HCT116 (cell line): Measurements from ENCODE around the gene FNDC3A. TPM values are rescaled to one million over a fixed set of nuclear protein-coding genes. Genes with fewer than 3 reads are reported as not detected.

Source experiments
- ATAC-seq: fragments of 200-7000 bp; cut with Tn5 transposase; 2 replicates; pipeline ENCODE4 v1.9.1; 2020; ENCODE audit warnings: mild to moderate bottlenecking, moderate library complexity
- BruUV-seq: library from RNA; stranded (reverse); fragments of 400-500 nt; replicated peaks from 2 replicates; lab custom pipeline; 2021; lab: Mats Ljungman, UMichigan
- CTCF ChIA-PET: fragments of 300-600 bp; sonication (Branson Sonifier 250); formaldehyde crosslinking; loops from one replicate; lab custom pipeline; 2021; ENCODE audit warnings: antibody characterized with exemption; lab: Charles Lee
- POLR2A ChIA-PET: fragments of 300-600, 350-600 bp; sonication (Branson Sonifier 250); formaldehyde crosslinking; loops from one replicate; lab custom pipeline; 2021; ENCODE audit warnings: antibody characterized with exemption; lab: Charles Lee
- RAD21 ChIA-PET, 2 experiments: fragments of 300-600 bp; sonication (Branson Sonifier 250); formaldehyde crosslinking; loops; one replicate each; lab custom pipeline; 2023; ENCODE audit warnings: low total read pairs in 2 of 2; ENCODE audit not compliant: uncharacterized antibody in 2 of 2, unreplicated experiment in 2 of 2, low non-redundant PET in 1 of 2; lab: Charles Lee
- DNase-seq: peaks from one replicate; pipeline ENCODE4 v3.0.0-alpha.2; 2010; ENCODE audit warnings: low read depth, low spot score
- H2AFZ ChIP-seq: fragments of 200-600 bp; shearing (Covaris generic), sonication (generic); 2 replicates; pipeline ENCODE4 v1.6.1; 2017; ENCODE audit warnings: low read depth, mixed run types, mixed read lengths, antibody characterized with exemption, low read length; ENCODE audit not compliant: poor library complexity, severe bottlenecking
- H3K27ac ChIP-seq: 2 replicates; pipeline ENCODE4 v1.5.1; 2012; ENCODE audit warnings: low read depth, low read length
- H3K27me3 ChIP-seq: fragments of 200-600 bp; sonication (generic); 2 replicates; pipeline ENCODE4 v1.6.1; 2016; ENCODE audit warnings: mixed run types, low read length, mixed read lengths; ENCODE audit not compliant: insufficient read depth
- H3K36me3 ChIP-seq, 2 experiments: fragments of 200-500 bp in 1 of 2; fragments of 200-600 bp in 1 of 2; sonication (Bioruptor generic) in 1 of 2; sonication (generic) in 1 of 2; 2 replicates each; pipeline versions ENCODE4 v1.5.1 to v1.6.1; 2014 to 2016; ENCODE audit warnings: low read length in 2 of 2, inconsistent platforms in 1 of 2, mixed read lengths in 1 of 2, mixed run types in 1 of 2; ENCODE audit not compliant: insufficient read depth in 2 of 2, control insufficient read depth in 1 of 2
- H3K4me1 ChIP-seq, 2 experiments: fragments of 200-600 bp in 1 of 2; sonication (generic) in 1 of 2; 2 replicates each; pipeline versions ENCODE4 v1.5.1 to v1.6.1; 2012 to 2017; ENCODE audit warnings: low read length in 2 of 2, inconsistent platforms in 1 of 2, mild to moderate bottlenecking in 1 of 2, mixed read lengths in 1 of 2, mixed run types in 1 of 2, moderate library complexity in 1 of 2; ENCODE audit not compliant: insufficient read depth in 2 of 2, control insufficient read depth in 1 of 2
- H3K4me2 ChIP-seq: fragments of 200-600 bp; sonication (generic); 2 replicates; pipeline ENCODE4 v1.6.1; 2017; ENCODE audit warnings: mixed run types, low read length, mixed read lengths
- H3K4me3 ChIP-seq, 2 experiments: fragments of 200-600 bp in 1 of 2; sonication (generic) in 1 of 2; replicated peaks in 1 of 2; 2 replicates each; pipeline ENCODE4 v1.5.1; 2011 to 2016; ENCODE audit warnings: low read length in 2 of 2, control low read depth in 1 of 2, low read depth in 1 of 2, mild to moderate bottlenecking in 1 of 2, mixed read lengths in 1 of 2, mixed run types in 1 of 2
- H3K79me2 ChIP-seq: fragments of 200-600 bp; sonication (generic); 2 replicates; pipeline ENCODE4 v1.6.1; 2017; ENCODE audit warnings: mild to moderate bottlenecking, mixed run types, low read length, moderate library complexity, mixed read lengths; ENCODE audit not compliant: insufficient read depth
- H3K9ac ChIP-seq: fragments of 200-600 bp; sonication (generic); 2 replicates; pipeline ENCODE4 v1.6.1; 2016; ENCODE audit warnings: low read length, mixed read lengths
- H3K9me2 ChIP-seq: fragments of 200-600 bp; sonication (generic), shearing (Covaris generic); 2 replicates; pipeline ENCODE4 v1.6.1; 2017; ENCODE audit warnings: mixed run types, mild to moderate bottlenecking, moderate library complexity; ENCODE audit not compliant: insufficient read depth
- H3K9me3 ChIP-seq, 2 experiments: fragments of 200-500 bp in 1 of 2; fragments of 200-600 bp in 1 of 2; sonication (Bioruptor generic) in 1 of 2; sonication (generic) in 1 of 2; 2 replicates each; pipeline ENCODE4 v1.6.1; 2014 to 2017; ENCODE audit warnings: low read length in 2 of 2, mixed read lengths in 2 of 2, inconsistent platforms in 1 of 2, low read depth in 1 of 2, mild to moderate bottlenecking in 1 of 2, mixed run types in 1 of 2, moderate library complexity in 1 of 2; ENCODE audit not compliant: control insufficient read depth in 1 of 2, insufficient read depth in 1 of 2
- H4K20me1 ChIP-seq: fragments of 200-600 bp; sonication (generic), shearing (Covaris generic); 2 replicates; pipeline ENCODE4 v1.6.1; 2017; ENCODE audit warnings: mixed run types, mild to moderate bottlenecking, moderate library complexity; ENCODE audit not compliant: insufficient read depth
- CEBPB ChIP-seq: IDR thresholded peaks from 2 replicates; pipeline ENCODE4 v1.6.1; 2012; ENCODE audit warnings: low read depth
- RAD21 ChIP-seq: IDR thresholded peaks from 2 replicates; pipeline ENCODE4 v1.6.1; 2012; ENCODE audit warnings: low read depth, mild to moderate bottlenecking
- ZFX ChIP-seq: fragments of 450-650 bp; IDR thresholded peaks from 2 replicates; pipeline ENCODE4 v1.6.1; 2017
- ZNF274 ChIP-seq: fragments of 200-500 bp; sonication (Bioruptor generic); IDR thresholded peaks from 2 replicates; pipeline ENCODE4 v1.6.1; 2014; ENCODE audit warnings: mild to moderate bottlenecking, low read depth, low read length, inconsistent platforms
- intact Hi-C: fragments of 100-400 bp; cut with micrococcal nuclease; formaldehyde crosslinking; loops from 2 replicates; pipeline ENCODE4 v1.10.0; 2022
- total RNA-seq: library from RNA; stranded (reverse); gene quantifications from one replicate; pipeline ENCODE4 v1.2.1, GENCODE V29; 2021; ENCODE audit not compliant: unreplicated experiment
- TF ChIP-seq, protein P1 (sequence below): IDR thresholded peaks from 2 replicates; pipeline ENCODE4 v1.6.1; 2012; ENCODE audit warnings: low read depth
- TF ChIP-seq, protein P2 (sequence below): IDR thresholded peaks from 2 replicates; pipeline ENCODE4 v1.6.1; 2012
- TF ChIP-seq, protein P3 (sequence below), 3 experiments: fragments of 200-600 bp in 1 of 3; sonication (generic) in 1 of 3; IDR thresholded peaks in 2 of 3; conservative IDR thresholded peaks in 1 of 3; 2 replicates each; pipeline ENCODE4 v1.5.1; 2012 to 2017; ENCODE audit warnings: low read depth in 2 of 3, low read length in 2 of 3, antibody characterized with exemption in 1 of 3, borderline replicate concordance in 1 of 3, control low read depth in 1 of 3, mild to moderate bottlenecking in 1 of 3, mixed read lengths in 1 of 3, mixed run types in 1 of 3, moderate library complexity in 1 of 3; ENCODE audit not compliant: insufficient read depth in 1 of 3

The FNDC3A gene
- total RNA-seq, 1 experiment from 2014 or later = 30.5 TPM

DNA sequence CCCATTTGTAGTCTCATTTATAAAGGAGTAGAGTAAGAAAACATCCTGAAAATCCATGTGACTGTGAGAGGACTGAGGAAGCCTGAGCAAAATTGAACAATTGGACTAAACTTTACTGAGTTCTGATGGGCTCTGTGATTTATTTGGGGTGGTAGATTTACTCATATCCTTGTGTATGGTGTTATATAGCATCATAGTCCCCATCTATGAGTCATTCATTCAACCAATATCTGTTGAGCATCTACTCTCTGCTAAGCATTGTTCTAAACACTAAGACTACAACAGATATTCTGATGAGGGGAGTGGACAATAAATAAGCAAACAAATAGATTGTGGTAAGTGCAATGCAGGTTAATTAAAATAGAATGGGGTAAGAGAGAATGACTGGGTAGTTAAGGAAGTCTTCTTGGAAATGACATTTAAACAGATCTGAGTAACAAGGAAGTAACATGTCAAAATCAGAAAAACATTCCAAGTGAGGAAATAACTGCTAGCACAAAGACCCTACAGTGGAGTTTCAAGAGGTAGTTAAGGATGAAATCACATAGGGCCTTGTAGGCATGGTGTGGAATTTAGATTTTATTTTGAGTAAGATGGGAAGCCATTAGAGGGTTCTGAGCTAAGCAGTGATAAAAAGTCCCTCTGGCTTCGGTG, 208.1 kb downstream of the FNDC3A start:
- intact Hi-C loops = no loop called here
- Histone ChIP-seq H3K4me2 (no peak overlapping the region), H2AFZ (no peak overlapping the region), H3K27ac (no peak overlapping the region)
- TF ChIP-seq ZNF274 = no peak
- TF ChIP-seq, protein P1, sequence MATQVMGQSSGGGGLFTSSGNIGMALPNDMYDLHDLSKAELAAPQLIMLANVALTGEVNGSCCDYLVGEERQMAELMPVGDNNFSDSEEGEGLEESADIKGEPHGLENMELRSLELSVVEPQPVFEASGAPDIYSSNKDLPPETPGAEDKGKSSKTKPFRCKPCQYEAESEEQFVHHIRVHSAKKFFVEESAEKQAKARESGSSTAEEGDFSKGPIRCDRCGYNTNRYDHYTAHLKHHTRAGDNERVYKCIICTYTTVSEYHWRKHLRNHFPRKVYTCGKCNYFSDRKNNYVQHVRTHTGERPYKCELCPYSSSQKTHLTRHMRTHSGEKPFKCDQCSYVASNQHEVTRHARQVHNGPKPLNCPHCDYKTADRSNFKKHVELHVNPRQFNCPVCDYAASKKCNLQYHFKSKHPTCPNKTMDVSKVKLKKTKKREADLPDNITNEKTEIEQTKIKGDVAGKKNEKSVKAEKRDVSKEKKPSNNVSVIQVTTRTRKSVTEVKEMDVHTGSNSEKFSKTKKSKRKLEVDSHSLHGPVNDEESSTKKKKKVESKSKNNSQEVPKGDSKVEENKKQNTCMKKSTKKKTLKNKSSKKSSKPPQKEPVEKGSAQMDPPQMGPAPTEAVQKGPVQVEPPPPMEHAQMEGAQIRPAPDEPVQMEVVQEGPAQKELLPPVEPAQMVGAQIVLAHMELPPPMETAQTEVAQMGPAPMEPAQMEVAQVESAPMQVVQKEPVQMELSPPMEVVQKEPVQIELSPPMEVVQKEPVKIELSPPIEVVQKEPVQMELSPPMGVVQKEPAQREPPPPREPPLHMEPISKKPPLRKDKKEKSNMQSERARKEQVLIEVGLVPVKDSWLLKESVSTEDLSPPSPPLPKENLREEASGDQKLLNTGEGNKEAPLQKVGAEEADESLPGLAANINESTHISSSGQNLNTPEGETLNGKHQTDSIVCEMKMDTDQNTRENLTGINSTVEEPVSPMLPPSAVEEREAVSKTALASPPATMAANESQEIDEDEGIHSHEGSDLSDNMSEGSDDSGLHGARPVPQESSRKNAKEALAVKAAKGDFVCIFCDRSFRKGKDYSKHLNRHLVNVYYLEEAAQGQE = no peak
- no peak for TF ChIP-seq CEBPB
- TF ChIP-seq ZFX = no peak
- TF ChIP-seq, protein P2, sequence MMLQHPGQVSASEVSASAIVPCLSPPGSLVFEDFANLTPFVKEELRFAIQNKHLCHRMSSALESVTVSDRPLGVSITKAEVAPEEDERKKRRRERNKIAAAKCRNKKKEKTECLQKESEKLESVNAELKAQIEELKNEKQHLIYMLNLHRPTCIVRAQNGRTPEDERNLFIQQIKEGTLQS = no peak
- TF ChIP-seq RAD21 = no peak
- TF ChIP-seq, protein P3, sequence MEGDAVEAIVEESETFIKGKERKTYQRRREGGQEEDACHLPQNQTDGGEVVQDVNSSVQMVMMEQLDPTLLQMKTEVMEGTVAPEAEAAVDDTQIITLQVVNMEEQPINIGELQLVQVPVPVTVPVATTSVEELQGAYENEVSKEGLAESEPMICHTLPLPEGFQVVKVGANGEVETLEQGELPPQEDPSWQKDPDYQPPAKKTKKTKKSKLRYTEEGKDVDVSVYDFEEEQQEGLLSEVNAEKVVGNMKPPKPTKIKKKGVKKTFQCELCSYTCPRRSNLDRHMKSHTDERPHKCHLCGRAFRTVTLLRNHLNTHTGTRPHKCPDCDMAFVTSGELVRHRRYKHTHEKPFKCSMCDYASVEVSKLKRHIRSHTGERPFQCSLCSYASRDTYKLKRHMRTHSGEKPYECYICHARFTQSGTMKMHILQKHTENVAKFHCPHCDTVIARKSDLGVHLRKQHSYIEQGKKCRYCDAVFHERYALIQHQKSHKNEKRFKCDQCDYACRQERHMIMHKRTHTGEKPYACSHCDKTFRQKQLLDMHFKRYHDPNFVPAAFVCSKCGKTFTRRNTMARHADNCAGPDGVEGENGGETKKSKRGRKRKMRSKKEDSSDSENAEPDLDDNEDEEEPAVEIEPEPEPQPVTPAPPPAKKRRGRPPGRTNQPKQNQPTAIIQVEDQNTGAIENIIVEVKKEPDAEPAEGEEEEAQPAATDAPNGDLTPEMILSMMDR (IDR thresholded peaks at IDR 0.05 in 2 of 3, conservative IDR thresholded peaks at IDR 0.05 in 1 of 3; ENCODE audit: borderline replicate concordance in 1 of 3, insufficient read depth in 1 of 3, low read depth in 2 of 3, low read length in 2 of 3) = no peak
- TF ChIP-seq, all 23 proteins: peak for 0
- no peaks in the 10 kb centered on the region for H3K27me3 ChIP-seq
- no TSS peak for BruUV-seq
- no peaks in the 10 kb centered on the region for H4K20me1 ChIP-seq
- no peaks in the 10 kb centered on the region for H3K4me1 ChIP-seq
- H3K4me3 ChIP-seq = no peak overlapping the region
- H3K9me3 ChIP-seq = no peaks in the 10 kb centered on the region
- H3K79me2 ChIP-seq = no peaks in the 10 kb centered on the region
- no peaks in the 10 kb centered on the region for H3K9me2 ChIP-seq
- CTCF ChIA-PET = no interaction called here
- H3K36me3 ChIP-seq = peaks cover 0 to 13% of the 10 kb centered on the region in 2 experiments; a peak in 2 of 4 replicates
- ATAC-seq = no peak
- no peak for DNase-seq
- RAD21 ChIA-PET = no interaction called here
- POLR2A ChIA-PET = no interaction called here
- no peak overlapping the region for H3K9ac ChIP-seq
